Occipital lobe (tissue), 2 donors: ENCODE results near the gene VPS13A. TPM values are rescaled to one million over a fixed set of nuclear protein-coding genes. Genes with fewer than 3 reads are reported as not detected.
"Not testable (repeated sequence)": the region's sequence is repeated elsewhere in the genome, so short reads cannot be mapped to it uniquely, and the experiment has no call there.

Source experiments
- DNase-seq: peaks from one replicate; lab custom pipeline; 2025; lab: John Stamatoyannopoulos, UW
- total RNA-seq: library from RNA; depleted of rRNA; stranded (reverse); fragments of >200 nt; gene quantifications from one replicate; pipeline ENCODE4 v1.2.3, GENCODE V29; 2014

Gene VPS13A
- total RNA-seq, 1 donor from 2014 or later: 45.9 TPM

DNA sequence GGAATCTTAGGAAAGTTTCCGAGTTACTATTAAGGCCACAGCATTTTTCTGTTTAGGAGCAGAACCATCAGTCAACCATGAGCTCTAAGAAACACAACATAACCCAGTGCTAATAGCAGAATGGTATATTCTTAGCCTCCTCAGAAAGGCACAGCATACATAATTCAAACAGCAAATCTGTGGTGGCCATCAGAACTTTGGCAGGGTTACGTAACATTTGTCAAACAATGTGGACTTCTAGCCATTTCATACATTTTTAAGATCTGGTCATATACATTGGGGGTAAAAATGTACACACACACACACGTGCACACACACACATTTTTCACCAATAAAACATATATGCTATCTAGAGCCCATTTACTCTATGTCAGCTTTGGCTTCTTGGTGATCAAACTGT lies 245.6 kb downstream of the VPS13A start:
- no peak for DNase-seq

DNA sequence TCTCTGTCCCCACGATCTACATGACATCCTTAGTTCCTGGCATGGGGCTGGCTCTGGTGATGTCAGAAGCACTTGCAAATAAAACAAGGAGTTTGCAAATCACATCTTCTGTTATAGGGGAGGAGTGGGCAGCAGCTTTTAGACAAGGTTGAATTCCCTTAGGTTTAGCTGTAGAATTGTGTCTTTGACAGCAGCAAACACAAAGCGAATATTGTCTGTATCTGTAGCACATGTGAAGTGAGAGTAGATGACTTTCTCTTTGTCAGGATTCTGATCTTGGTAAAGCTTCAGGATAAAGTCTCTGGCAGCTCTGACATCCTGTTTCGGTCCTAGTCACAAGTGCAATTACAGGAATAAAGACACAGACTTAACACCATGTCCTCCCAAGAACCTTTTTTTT lies 246.5 kb downstream of the VPS13A start:
- no peak for DNase-seq

DNA sequence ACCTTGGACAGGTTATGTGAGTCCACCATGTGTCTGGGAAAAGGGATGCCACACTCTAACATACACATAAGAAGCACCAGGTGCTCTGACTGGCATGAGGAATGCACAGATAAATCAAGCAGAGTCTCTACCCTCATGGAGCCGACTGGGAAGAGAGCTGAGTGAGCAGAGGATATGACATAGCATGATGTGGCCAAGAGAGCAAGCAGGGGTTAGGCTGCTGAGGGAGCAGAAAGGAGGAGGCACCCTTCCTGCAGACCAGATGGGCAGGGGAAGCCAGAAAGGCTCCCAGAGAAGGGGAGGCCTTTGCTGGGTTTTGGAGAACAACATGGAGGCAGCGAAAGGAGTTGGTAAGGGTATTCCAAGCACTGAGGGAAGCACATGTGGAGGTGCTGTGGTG lies 247.7 kb downstream of the VPS13A start:
- no peak for DNase-seq

DNA sequence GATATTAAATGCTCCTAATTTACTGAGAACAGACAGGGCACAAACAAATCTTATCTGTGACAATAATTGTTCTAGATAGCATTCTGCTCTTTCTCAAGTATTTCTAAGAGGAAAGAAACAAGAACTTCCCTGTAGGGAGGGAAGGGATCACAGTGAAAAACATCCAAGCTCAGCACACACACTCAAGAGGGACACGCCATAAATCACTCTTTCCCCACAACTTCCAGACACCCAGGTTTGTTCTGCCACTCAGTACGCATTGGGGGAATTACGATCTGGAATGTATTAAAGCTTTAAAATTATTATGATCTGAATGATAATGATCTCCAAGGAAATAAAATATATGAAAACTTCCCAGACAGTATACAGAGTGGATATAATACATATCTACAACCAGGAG lies 249.4 kb downstream of the VPS13A start:
- no peak for DNase-seq

DNA sequence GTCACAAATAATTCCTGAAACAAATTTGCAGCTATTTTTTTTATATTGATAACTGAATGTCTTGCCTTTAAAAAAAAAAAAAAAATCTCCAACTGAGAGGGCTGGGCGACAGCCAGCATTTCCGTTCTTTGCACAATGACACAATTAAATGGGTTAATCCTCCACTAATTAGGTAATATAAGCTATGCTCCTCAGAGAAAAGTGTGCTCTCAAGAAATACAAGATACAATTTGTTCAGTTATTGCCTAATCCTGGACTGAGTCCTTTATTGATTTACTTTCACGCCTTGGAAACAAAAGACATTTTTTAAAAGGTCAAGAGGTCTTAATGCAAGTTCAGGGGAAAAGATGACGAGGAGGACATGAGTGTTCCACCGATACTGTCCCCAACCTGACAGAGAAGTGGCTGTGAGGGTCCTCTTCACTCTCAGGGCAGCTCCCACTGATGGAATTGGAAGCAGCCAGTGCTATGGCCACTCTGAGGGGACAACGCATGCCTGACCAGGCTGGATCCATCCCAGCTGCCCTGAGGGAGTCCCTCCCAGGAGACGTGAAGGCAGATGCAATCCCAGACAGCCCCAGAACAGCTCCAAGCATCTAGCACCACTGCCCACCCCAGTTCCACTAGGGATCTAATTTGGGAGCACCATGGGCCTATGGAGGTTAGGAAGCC lies 250.1 kb downstream of the VPS13A start:
- no peak for DNase-seq

DNA sequence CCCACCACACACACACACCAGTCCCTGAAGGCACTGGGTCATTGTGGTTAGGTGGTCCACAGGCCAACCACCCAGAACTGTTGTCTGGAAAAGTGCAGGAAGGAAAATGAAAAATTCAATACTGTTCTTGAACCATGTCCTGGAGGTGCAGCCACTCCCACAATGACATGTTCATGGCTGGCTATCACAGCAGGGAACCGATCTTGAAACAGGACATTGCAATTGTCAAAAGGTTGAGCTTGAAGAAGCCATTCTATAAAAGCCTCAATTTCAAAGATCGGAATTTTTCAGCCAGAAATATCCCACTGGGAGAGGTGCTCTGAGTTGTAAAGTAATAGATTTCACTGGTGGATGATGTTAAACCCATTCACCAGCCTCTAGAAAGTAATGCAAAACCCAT lies 252.6 kb downstream of the VPS13A start:
- no peak for DNase-seq

DNA sequence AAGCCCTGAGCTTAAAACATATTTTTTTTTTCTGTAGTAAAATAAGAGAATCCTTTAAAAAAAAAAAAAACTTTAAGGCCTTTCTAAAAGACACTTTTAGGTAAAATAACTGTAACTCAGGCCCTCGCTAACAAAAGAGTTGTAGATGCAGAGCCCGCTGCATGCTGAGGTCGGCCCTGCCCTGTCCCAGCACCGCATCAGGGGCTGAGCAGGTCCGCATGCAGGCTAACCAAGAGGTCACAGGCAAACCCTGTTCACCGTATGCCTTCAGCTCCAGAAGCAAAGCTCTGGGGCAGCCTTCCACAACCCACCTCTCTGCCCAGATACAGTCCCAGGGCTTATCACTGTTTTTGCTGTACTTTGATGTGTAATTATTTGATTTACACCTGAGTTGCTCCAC lies 254.7 kb downstream of the VPS13A start:
- DNase-seq: no peak

DNA sequence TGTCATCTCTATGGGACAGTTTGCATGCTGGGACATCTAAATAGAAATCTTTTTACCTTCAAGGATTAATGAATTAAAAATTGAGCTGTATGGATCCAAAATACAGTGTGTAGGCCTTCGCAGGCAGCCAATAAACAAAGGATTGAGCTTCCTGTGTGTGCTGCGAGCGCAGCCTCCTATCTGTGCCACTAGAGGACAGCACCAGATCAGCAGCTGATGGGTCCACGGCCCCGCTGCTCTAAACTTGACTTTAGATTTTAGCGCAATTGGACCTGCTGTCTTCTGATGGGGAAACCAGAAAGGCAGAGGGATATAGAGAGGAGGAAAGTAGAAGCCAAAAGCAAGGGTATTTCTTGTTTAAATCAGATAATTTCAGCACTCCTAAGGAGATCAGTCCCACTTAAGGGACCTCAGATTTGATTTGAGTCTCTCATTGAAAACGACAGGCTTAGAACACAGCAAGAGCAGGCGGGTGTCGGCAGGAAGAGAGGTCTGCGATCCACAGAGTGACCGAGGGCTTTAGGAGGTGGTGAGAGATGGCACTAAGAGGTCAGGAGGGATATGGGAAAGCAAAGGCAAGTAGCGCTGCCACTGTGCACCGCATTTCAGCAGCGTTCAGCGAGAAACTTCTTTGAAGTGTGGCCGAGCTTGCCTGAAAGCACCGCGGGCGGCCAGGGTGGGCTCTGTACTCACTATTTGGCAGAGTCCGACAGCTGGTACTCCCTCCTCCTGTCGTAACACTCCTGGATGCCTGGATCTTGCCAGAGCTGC lies 256.5 kb downstream of the VPS13A start:
- DNase-seq: peak; percentile 54

DNA sequence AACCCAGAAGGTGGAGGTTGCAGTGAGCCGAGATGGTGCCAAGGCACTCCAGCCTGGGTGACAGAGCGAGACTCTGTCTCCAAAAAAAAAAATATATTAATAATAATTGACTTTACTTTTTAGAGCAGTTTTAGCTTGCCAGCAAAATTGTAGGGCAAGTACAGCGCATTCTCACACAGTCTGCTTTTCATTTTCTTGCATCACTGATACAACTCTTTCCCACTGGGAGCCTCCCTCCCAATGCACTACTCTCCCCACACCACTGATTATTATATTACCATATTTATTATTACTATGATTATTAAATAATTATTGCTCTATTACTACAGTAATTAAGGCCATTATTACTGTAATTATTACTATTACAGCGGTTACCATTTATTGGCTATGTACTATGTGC lies 257.9 kb downstream of the VPS13A start:
- no peak for DNase-seq

DNA sequence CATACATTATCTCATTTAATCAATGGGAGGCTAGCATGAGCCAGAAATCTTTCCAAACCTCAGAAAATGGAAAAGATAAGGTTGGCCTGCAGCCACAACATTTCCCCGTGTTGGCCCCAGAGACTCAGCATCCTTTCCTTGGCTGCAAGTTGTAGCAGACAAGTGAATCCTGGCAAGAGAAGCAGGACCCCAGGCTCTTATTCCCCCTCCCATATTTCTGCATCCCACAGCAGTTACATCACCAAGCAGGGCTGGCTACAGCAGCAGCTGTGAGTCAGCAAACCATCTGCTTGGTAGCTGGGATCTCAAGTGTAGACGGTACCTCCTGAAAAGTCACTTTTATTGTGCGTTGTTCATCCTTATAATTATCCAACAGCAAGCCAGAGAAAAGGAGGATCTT lies 258.4 kb downstream of the VPS13A start:
- no peak for DNase-seq

DNA sequence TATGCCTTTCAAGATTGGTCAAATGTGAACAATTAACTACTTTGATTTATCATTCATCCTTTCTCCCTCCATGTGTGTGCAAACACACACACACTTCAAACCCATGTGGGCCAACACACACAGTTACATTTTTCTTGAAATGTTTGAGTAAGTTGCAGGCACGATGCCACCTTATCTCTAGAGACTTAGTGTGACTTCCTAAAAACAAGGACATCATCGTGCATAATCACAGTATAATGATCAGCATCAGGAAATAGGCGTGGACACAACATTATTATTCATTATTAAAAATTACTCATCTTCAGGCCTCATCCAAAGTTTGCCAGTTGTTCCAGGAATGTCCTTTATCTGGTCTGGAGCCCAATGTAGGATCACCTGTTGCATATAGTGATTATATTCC lies 261.3 kb downstream of the VPS13A start:
- no peak for DNase-seq

DNA sequence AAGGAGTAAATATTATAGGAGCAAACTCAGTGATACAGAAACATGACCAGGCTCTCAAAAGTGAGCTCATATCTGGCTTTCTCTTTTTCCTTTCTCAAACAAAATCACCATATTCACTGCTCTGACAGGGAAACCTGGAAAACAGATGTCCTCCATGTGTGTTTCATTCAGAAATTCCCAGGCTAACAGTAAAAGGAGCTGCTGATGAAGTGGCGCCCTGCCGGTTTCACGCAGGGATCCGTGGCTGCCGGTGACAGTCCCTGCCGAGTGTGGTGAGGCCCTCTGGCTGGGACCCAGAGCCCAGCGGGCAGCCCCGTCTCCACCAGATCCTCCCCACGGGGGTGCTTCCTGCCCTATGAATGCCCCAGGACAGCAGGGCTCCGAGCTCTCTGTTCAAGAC lies 262.7 kb downstream of the VPS13A start:
- no peak for DNase-seq

DNA sequence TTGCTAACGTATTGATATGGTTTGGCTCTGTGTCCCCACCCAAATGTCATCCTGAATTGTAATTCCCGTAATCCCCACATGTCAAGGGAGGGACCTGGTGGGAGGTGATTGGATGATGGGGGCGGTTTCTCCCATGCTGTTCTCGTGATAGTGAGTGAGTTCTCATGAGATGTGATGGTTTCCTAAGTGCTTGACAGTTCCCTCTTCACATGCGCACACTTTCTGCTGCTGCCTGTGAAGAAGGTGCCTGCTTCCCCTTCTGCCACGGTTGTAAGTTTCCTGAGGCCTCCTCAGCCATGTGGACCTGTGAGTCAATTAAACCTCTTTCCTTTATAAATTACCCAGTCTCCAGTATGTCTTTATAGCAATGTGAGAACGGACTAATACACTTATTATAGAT lies 263.8 kb downstream of the VPS13A start:
- DNase-seq: not testable (repeated sequence)

DNA sequence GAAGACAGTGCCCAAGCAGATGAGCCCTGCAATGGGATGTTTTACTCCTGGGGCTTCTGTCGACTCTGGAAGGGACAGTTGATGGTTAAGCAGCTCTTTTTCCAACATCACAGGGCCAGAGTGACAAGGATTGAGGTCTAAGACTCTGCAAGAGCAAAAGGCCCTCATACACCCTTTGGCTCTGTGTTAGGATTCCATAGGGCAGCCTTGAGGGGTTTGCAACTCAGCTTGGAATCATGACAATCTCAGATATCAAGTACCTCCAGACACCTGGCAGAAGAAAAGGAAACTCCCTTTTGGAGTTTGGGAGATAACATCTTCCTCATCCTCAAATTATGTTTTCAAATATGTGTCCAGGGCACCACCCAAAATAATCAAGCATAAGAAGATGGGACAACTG lies 265.1 kb downstream of the VPS13A start:
- DNase-seq: no peak

DNA sequence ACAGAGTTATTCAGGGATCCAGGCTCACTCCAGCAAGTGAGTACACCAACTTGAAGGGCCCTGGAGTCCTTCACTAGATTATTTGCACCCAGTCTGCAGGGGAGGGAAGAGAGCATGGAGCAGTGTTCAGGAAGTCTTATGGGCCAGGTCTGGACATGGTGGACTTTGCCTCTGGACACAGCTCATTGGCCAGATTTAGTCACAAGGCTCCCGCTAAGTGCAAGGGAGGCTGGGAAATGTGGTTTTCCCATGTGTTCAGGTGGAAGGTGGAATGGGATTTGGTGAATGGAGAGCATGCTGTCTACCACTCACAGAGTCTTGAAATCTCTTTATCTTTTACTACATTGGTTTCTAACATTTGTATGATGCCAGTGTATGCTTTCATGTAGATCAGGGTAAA lies 270.3 kb downstream of the VPS13A start:
- no peak for DNase-seq

DNA sequence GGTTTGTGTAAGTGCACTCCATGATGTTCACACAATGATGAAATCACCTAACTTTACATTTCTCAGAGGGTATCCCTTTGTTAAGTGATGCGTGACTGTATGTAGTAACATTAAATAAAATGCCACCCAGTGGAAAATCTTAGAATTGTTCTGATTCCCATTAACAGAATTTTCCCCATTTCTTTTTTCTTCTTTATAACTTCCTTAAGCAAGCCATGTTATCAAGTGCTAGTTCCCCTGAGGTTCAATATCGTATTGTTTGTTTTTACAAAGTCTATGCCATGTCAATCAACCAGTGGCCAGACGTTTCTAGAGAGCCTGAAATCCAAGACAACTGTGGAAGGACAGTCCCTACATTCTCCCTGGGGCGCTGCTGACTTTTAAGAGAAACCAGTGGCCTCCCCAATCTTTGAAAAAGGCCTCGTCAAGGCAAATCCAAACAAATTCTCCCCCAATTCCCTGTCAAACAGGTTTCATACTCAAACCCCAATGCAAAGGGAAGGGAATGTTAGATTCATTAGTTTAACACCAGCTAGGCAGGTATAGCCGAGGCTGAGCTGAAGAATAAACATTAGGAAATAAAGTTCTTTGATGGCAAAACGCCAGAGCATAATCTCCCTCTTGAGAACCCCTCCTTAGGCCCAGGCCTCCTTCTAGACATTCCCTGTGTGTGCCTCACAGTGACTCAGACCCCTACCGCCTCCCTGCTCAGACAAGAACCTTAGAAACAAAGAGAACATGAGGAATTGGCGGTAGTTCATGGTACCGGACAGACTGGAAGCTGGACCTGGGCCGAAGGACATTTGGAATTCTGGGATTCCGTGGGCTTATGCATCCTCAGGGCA lies 272.1 kb downstream of the VPS13A start:
- DNase-seq: no peak

DNA sequence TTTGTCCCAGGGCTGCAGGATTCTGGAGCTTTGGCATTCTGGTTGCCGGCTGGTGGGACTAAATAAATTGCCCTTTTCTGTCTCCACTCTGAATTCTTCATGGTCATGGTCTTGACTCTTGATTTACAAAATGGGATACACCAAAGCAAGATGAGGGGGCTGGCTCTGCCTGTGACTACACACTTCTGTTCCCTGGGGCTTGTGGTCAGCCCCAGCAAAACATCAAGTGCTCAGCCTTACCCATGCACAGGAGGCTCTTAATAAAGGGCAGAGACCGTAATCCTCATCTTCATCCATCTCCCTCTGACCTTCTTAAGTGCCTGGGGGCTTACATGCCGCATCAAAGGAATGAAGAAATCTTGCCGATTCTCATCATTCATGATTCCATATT lies 272.7 kb downstream of the VPS13A start:
- no peak for DNase-seq

DNA sequence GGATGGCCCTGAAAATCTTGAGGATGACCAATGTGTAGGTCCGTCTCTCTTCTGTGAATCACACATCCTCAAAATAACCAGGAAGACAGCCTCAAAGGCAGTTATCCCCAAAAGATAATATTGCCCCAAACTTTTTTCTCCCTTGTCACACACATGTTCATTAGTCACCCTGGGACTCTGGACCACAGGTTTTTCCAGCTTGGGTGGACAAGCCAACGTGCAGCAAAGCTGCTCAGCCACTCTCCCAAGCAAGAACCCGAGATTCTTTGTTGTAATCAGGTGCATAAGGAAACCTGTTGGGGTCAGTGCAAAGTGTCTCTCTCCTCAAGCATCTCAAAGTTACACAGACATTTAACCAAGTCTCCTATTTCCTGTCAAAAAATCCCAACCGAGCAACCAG lies 274.2 kb downstream of the VPS13A start:
- DNase-seq: no peak

DNA sequence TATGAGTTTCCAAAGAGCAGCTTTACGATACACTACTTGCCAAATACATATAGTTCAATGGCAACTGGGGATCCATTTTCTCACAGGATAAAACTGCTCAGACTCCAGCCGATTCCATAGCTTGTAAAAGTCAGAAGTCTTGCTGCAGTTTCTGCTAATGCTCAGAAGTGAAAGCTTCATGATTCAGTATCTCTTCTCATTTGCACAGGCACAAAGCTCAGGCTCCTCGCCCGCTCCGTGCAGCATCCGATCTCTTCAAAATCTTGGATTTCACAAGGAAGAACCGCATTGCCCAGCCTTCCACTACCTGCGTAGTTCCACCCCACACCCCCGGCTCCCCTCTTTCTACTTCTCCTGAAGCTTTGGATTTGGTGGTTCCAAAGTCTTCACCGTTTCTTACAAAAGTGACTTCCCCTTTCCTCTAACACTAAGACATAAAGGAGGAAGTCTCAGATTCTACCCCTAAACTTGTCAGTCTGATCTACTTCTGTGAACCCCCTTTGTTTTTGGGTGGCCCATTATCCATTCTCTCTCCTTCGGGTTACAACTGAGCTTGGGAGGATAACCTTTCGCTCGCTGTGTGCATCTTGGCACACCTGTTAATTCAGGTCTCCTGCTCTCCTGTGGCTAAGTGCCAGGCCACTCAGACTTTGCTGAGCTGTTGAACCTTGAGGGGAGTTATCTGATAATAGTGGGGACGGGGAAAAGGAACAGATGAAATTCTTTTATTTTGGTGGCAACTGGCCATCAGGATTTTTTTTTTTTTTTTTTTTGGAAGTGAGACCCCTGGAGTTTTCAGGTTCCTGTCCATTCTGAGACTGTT lies 276.7 kb downstream of the VPS13A start:
- no peak for DNase-seq

DNA sequence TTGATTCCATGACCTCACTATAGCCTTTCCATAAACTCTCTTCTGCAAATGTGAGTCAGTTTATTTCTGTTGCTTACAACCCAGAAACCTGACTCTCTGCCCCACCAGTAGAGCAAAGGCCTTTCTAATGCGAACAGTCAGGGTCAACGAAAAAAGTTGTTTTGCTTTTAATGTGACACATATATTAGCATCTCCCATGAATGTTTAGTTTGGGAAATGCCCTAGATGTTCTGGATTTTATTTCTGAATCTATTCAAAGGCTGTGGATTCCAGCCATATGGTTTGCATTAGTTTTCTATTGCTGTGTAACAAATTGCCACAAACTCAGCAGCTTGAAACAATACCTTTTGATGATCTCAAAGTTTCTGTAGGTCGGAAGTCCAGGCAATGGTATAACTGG lies 277.3 kb downstream of the VPS13A start:
- no peak for DNase-seq

DNA sequence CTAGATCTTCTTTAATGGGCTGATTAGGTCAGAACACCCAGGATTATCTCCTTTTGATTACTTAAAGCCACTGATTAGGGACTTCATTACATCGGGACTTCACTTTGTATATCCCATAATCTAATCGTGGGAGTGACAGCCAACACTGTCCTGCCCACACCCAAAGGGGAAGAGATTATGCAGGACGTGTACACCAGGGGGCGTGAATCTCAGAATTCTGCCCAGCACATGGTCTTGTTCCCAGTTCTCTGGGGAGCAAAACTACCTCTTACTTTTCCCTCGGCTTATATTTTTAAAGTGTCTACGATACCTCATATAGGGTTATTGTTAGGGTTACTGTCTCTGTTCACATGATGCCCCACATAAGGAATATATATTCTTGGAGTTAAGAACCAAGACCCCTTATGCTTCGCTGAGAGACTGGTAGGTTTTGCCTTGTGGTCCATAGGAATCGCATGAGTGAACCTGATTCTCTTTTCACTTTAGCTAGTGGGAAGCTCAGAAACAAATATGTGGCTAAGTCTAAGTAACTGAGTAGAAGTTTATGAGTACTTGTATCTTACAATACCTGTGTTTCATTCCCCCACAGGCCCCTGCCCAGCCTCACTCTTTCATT lies 278.1 kb downstream of the VPS13A start:
- DNase-seq: no peak
